ENCODE data around the gene IL17REL.

DNA sequence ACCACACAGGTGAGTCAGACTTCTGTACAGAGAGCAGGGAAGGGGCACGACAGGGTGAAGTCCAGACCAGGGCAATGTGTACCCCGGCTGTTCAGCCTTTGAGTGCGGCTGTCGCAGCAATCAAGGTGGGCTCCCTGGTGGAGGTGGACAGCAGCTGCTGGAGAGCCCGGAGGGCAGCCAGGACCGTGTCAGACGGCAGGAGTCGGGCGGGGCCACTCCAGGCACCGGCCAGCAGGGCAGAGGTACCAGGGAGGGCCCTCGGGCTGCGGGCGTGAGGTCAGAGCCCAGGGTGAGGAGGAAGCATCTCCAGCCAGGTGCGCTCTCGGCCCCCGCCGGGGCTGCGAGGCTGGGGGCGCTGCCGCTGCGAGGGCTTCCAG, 52.8 kb downstream of the IL17REL start:
- TF ChIP-seq POLR2AphosphoS5 (IDR thresholded peaks at IDR 0.05; ENCODE audit: borderline replicate concordance, low read depth, low read length) (no peak), EZH2 (IDR thresholded peaks at IDR 0.05) (no peak), FOXP2 (optimal IDR thresholded peaks at IDR 0.05; ENCODE audit: control extremely low read depth, extremely low read length, insufficient read depth) (no peak)
